ENCODE data around the gene CENPE.
A peak's percentile ranks its signal among the peaks of the same experiment; 100 is the strongest.

Gene CENPE

DNA sequence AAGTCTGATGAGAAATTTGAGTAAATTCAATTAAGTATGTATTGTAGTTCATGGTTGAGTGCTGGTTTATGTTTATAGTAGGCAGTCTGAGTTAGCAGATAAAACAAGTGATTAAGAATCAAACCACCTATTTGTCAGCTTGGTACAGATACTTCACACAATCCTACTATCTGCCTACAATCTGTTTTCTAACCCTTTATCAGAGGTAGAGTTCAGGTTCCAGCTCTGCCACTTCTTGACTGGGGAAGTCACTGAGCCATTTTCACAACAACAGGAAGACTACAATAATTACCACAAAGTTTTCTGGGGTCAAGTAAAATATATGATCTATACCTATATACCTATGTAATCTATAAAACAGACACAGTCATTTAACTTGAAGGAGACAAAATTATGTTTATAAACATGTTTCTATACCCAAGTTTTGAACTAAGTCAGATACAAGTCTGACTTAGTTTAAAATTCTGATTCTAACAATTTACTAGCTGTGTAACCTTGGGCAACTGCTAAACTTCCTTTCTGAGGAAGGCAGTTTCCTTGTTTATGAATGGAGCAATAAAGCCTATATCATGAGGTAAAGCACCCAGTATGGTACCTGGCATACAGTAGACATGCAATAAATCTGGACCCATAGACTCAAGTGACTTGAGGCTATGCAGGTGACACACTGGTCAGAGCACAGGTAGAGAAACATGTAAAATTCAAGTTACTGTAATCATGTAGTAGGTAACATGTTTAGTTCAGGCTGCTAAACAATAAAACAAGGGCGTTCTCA lies 61.3 kb downstream of the CENPE start:
- intact Hi-C loops (cut with DNase I): no loop called here
- DNase-seq: no peak

DNA sequence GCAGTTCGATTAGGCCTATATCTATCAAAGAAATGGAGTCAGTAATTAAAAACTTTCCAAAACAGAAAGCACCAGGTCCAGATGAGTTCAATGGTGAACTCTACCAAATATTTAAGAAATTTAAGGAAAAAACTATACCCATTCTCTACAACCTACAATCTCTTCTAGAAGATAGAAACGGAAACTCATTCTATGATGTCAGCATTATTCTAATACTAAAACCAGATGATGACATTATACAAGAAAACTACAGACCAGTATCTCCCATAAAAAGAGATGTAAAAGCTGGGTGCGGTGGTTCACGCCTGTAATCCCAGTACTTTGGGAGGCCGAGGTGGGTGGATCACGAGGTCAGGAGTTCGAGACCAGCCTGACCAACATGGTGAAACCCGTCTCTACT lies 69.0 kb downstream of the CENPE start:
- DNase-seq: no peak
- intact Hi-C loops (cut with DNase I): no loop called here

- intact Hi-C loops (cut with DNase I): no loop called here
- no peak for DNase-seq
Observed at GRCh38 chr4:103126126-103126525, 72.0 kb downstream of the CENPE start.

- DNase-seq: no peak
- intact Hi-C loops (cut with DNase I): no loop called here
Observed at GRCh38 chr4:103123114-103123513, 75.0 kb downstream of the CENPE start.

DNA sequence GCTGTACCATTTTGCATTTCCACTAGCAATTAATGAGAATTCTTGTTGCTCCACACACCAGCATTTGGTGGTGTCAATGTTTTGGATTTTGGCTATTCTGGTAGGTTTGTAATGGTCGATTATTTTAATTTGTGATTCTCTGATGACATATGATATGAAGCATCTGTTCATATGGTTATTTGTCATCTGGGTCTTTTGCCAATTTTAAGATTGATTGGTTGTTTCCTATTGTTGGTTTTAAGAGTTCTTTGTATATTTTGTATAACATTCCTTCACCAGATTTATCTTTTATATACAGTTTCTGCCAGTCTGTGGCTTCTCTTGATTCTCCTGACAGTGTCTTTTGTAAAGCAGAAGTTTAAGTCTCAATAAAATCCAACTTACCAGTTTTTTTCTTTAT lies 80.0 kb downstream of the CENPE start:
- DNase-seq: no peak
- intact Hi-C loops (cut with DNase I): no loop called here

GRCh38 chr4:103111598-103111997 lies 86.5 kb downstream of the CENPE start:
- intact Hi-C loops (cut with DNase I): no loop called here
- DNase-seq: no peak

- intact Hi-C loops (cut with DNase I): no loop called here
- no peak for DNase-seq
Observed at GRCh38 chr4:103108542-103108941, 89.6 kb downstream of the CENPE start.

DNA sequence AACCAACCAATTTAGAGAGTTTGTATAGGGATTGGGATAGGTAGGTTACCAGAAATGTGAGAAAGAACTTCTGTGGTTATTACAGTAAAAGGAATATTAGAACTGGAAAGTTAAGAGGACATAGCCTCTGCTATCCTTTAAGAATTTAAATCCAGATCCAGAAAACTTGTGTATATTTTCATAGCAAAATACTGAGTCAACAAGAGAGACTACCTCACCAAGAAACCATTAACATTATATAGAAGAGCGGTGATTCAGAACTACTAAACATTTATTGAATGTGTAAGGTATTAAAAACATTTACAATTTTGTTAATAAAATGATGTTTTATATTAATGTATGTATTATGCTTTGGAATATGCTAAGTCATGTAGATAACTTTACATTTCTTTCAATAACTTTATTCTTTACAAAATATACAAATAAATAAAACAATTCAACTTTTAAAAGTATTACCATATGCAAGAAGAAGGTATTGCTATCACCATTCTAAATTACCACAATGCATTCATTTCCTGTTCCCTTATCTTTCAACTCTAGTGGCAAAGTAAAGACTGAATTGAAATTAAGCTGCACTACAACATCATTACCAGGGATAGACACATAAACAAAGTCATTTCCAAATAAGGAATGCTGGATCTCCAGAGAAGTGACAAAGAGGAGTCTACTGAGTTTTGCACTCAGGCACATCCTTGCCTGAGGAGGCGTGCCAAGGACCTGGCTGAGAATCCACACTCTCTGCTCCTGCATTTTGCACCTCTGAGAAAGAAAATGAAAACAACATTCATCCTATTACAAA lies 92.4 kb downstream of the CENPE start:
- intact Hi-C loops (cut with DNase I): no loop called here
- DNase-seq: no peak

DNA sequence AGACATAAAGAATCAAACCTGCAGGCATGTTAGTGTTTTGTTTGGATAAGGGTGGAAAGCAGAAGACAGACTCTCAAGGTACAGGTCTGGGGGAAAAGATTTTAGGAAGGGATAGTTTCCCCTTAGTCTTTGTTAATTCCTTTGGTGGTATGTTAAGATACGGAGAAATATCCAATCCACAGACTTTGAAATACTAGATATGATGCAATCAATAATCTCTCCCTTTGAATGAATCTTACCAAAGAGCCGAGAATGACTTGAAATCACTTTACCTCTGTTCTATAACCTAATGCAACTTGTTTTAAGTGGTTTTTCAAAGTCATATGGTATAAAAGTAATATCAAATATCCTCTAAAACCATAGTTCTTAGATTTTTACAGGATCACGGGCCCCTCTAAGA lies 93.3 kb downstream of the CENPE start:
- intact Hi-C loops (cut with DNase I): no loop called here
- no peak for DNase-seq

GRCh38 chr4:103100691-103101090 lies 97.5 kb downstream of the CENPE start:
- no peak for DNase-seq
- intact Hi-C loops (cut with DNase I): no loop called here

GRCh38 chr4:103099691-103100392 lies 98.3 kb downstream of the CENPE start, which contains the start of gene BDH2:
Gene BDH2, minus strand, starts transcription at chr4:103099834. Its CDS starts 3,580 bp downstream, at chr4:103096254.
- intact Hi-C loops (cut with DNase I): loop anchor here (10.0 kb wide), 3 partner anchors 55 to 665 kb away; no protein-coding TSS in a partner anchor
- peak in 28 of 42 donors; percentile 9 to 84 (median 54) for DNase-seq

- no peak for DNase-seq
- intact Hi-C loops (cut with DNase I): loop anchor here (10.0 kb wide), 3 partner anchors 54 to 664 kb away; no protein-coding TSS in a partner anchor
Observed at GRCh38 chr4:103098756-103099440, 99.2 kb downstream of the CENPE start.

DNA sequence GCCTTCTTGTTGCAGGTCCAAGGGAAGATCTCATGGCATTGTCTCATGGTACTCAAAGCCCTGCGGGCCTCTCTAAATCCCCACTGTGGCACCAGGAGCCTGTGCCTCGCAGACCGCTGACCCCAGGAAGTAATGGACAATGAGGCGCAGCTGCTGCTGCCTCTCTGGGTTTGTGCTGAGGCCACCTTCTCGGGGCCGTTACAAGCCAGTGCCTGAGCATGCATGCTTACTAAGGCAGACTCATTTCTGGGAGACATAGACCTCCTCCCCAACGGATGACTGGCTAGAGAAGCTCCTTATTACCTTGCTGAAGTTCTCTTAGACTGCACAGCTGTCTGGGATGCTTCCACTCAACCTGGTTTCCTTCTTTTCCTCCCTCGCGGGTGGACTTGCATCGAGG lies 99.8 kb downstream of the CENPE start:
- intact Hi-C loops (cut with DNase I): loop anchor here (10.0 kb wide), 3 partner anchors 54 to 664 kb away; no protein-coding TSS in a partner anchor
- no peak for DNase-seq

DNA sequence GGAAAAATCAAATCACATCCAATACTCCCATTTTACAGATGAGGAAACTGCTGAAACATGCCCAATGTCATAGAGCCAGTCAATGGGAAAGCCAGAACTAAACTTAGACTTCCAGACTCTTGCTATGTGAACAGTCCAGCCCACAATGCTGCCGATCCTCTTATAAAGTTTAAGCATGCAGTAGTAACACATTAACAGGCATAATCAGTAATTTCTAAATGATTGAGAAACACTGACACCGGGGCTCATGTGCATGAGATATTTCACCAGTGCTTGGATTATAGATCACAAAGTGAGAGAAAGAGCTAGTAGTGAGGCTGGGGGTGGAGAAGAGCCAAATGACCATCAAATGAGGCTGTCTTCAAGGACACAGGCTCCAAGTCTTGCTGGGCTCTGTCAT lies 101.0 kb downstream of the CENPE start:
- DNase-seq: no peak
- intact Hi-C loops (cut with DNase I): loop anchor here (10.0 kb wide), 3 partner anchors 52 to 662 kb away; no protein-coding TSS in a partner anchor

GRCh38 chr4:103095080-103095479 lies 103.1 kb downstream of the CENPE start:
- DNase-seq: peak in 2 of 42 donors; percentile 18 to 20

DNA sequence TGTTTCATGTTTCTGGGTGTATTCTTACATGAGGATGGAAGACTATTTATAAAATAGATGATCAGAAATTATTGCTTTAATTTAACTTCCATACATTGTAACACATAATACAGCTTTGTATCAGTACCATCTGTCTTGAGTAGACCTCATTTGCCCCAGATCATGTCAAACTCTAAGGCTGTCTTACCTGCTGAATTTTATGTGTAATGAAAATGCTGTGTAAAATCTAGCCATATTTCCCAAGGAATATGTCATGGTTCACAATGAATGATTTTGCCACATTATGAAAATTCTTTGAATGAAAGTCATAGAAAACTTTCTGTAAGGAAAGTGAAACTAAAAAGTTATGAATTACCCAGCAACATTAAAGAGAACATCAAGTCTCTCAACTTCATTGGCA lies 105.9 kb downstream of the CENPE start:
- no peak for DNase-seq
- intact Hi-C loops (cut with DNase I): loop anchor here (10.0 kb wide), 3 partner anchors 47 to 657 kb away; no protein-coding TSS in a partner anchor

More at GRCh38 chr4:103095080-103095479, 103.1 kb downstream of the CENPE start:
- intact Hi-C loops (cut with DNase I): loop anchor here (10.0 kb wide), 3 partner anchors 50 to 660 kb away; no protein-coding TSS in a partner anchor

DNA sequence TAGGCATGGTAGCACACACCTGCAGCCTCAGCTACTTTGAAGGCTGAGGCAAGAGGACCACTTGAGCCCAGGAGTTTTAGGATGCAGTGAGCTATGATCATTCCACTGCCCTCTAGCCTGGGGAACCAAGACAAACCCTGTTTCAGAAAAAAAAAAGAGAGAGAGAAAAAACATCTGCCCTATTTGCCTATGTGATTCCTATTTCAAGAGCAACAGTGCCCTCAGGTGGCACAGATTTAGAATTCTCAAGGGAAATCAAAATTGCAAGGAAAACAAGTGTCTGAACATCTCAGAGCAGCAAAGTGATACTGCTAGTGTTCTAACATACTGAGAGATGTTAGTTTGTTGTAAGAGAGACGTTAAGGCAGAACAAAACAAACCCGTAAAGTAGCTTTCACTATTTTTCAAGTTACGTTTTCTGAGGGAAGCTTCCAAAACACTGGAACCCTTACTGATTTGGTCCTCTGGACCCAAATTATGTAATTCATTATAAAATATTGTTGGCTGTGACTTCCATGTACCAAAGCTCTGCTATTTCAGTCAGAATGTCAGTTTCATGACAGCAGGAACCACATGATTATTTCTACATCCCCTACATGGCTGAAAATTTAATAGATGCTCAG lies 106.4 kb downstream of the CENPE start:
- DNase-seq: peak in 25 of 42 donors; percentile 15 to 83 (median 60)

DNA sequence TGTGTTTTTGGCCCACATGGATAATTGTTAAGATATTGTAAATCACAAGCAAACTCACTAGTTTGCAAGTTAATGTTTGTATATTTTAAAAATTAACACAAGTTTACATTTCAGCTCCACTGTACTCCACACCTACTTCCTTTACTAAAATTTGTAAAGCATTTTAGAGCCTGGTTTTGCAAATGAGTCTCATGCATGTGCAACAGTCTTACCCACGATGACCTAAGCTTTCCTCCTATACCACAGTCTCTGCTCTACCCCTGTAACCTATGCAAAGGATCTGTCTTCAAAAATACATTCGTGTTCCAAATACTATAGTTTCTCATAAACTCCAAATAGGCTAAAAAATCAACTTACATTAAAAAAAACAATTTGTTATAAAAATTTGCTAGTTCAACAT lies 108.7 kb downstream of the CENPE start:
- no peak for DNase-seq
- intact Hi-C loops (cut with DNase I): no loop called here

More for the DNA sequence above, 106.4 kb downstream of the CENPE start:
- intact Hi-C loops (cut with DNase I): loop anchor here (10.0 kb wide), 3 partner anchors 47 to 657 kb away; no protein-coding TSS in a partner anchor
